BLaER1 treated with 17β-estradiol and CSF1 and Interleukin-3, amounts not matched to agents 10 nM and 100 nM (cell line): Measurements from ENCODE around the gene DNASE2.
"Not testable (repeated sequence)": the region's sequence is repeated elsewhere in the genome, so short reads cannot be mapped to it uniquely, and the experiment has no call there.

Experiments used
- H3K27ac ChIP-seq, 11 experiments: shearing (Covaris generic); formaldehyde crosslinking; 2 replicates each; pipeline ENCODE4 v1.8.1; 2022
- H3K27me3 ChIP-seq, 11 experiments: shearing (Covaris generic); formaldehyde crosslinking; 2 replicates each; pipeline ENCODE4 v1.8.1; 2022
- H3K36me3 ChIP-seq, 11 experiments: shearing (Covaris generic); formaldehyde crosslinking; 2 replicates each; pipeline ENCODE4 v1.8.1; 2022
- H3K4me1 ChIP-seq, 10 experiments: shearing (Covaris generic); formaldehyde crosslinking; 2 replicates each; pipeline ENCODE4 v1.8.1; 2022
- H3K4me2 ChIP-seq, 11 experiments: shearing (Covaris generic); formaldehyde crosslinking; 2 replicates each; pipeline ENCODE4 v1.8.1; 2022
- H3K4me3 ChIP-seq, 10 experiments: shearing (Covaris generic); formaldehyde crosslinking; 2 replicates each; pipeline ENCODE4 v1.8.1; 2022
- H3K9ac ChIP-seq, 11 experiments: shearing (Covaris generic); formaldehyde crosslinking; 2 replicates each; pipeline ENCODE4 v1.8.1; 2022
- H3K9me3 ChIP-seq, 11 experiments: shearing (Covaris generic); formaldehyde crosslinking; replicated peaks in 1 of 11; 2 replicates each; pipeline ENCODE4 v1.8.1; 2022
- H4K20me1 ChIP-seq, 11 experiments: shearing (Covaris generic); formaldehyde crosslinking; 2 replicates each; pipeline ENCODE4 v1.8.1; 2022
- Cebpa-rat ChIP-seq, 11 experiments: shearing (Covaris generic); IDR thresholded peaks; 2 replicates each; pipeline ENCODE4 v1.8.1; 2022

Gene DNASE2, protein sequence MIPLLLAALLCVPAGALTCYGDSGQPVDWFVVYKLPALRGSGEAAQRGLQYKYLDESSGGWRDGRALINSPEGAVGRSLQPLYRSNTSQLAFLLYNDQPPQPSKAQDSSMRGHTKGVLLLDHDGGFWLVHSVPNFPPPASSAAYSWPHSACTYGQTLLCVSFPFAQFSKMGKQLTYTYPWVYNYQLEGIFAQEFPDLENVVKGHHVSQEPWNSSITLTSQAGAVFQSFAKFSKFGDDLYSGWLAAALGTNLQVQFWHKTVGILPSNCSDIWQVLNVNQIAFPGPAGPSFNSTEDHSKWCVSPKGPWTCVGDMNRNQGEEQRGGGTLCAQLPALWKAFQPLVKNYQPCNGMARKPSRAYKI

GRCh38 chr19:12881172-12881808 is at the start of gene DNASE2:
Gene DNASE2, minus strand, starts transcription at chr19:12881449. Its CDS starts 74 bp downstream, at chr19:12881375.
- Histone ChIP-seq H3K4me3 (peak within 1 kb of the TSS; percentile 65 to 87 (median 73)), H3K4me1 (peaks cover 16 to 86% (median 30%) of the 10 kb centered on the region in 10 experiments)

GRCh38 chr19:12930002-12930645 is 48.9 kb upstream of the DNASE2 start:
- no peak for TF ChIP-seq Cebpa-rat (IDR thresholded peaks at IDR 0.05)
- no peak overlapping the region for H3K4me2 ChIP-seq
- no peak overlapping the region for H3K27ac ChIP-seq
- H4K20me1 ChIP-seq = peaks cover 8 to 51% (median 35%) of the 10 kb centered on the region in 11 experiments; a peak in 15 of 22 replicates
- H3K4me3 ChIP-seq = no peak overlapping the region
- no peaks in the 10 kb centered on the region for H3K27me3 ChIP-seq
- H3K9ac ChIP-seq = peak overlapping the region in 1 of 11 experiments; percentile 13; a peak in 2 of 22 replicates
- H3K9me3 ChIP-seq = no peaks in the 10 kb centered on the region
- H3K4me1 ChIP-seq = peaks cover 17 to 35% (median 26%) of the 10 kb centered on the region in 10 experiments
- peaks cover 61 to 75% (median 68%) of the 10 kb centered on the region in 11 experiments for H3K36me3 ChIP-seq

More at GRCh38 chr19:12881172-12881808, at the start of gene DNASE2:
- peak within 1 kb of the TSS; percentile 82 to 99 (median 92) for H3K4me2 ChIP-seq
- peaks cover 4 to 37% (median 14%) of the 10 kb centered on the region in 11 experiments; a peak in 14 of 22 replicates for H3K36me3 ChIP-seq
- peak within 1 kb of the TSS; percentile 69 to 88 (median 81) for H3K9ac ChIP-seq
- peaks cover 19 to 31% (median 28%) of the 10 kb centered on the region in 11 experiments for H3K27me3 ChIP-seq
- H3K9me3 ChIP-seq = peaks cover 17 to 36% (median 23%) of the 10 kb centered on the region in 11 experiments
- 0 out of 22 replicates have a peak, but pooled peaks of 1 of the 11 experiments have one; percentile 29 for TF ChIP-seq Cebpa-rat (IDR thresholded peaks at IDR 0.05)
- peak within 1 kb of the TSS; percentile 64 to 92 (median 78) for H3K27ac ChIP-seq
- H4K20me1 ChIP-seq = peaks cover 0 to 42% (median 0%) of the 10 kb centered on the region in 11 experiments; a peak in 7 of 22 replicates

- no peak overlapping the region for H3K9ac ChIP-seq
- no peak for TF ChIP-seq Cebpa-rat (IDR thresholded peaks at IDR 0.05)
- H3K27me3 ChIP-seq = no peaks in the 10 kb centered on the region
- no peak overlapping the region for H3K4me2 ChIP-seq
- H3K36me3 ChIP-seq = peaks cover 77 to 98% (median 79%) of the 10 kb centered on the region in 11 experiments
- no peaks in the 10 kb centered on the region for H3K9me3 ChIP-seq
- H3K4me1 ChIP-seq = no peaks in the 10 kb centered on the region; a peak in 1 of 20 replicates
- H4K20me1 ChIP-seq = peaks cover 0 to 64% (median 8%) of the 10 kb centered on the region in 11 experiments; a peak in 14 of 22 replicates
- no peak overlapping the region for H3K27ac ChIP-seq
- no peak overlapping the region for H3K4me3 ChIP-seq
Observed at GRCh38 chr19:12924621-12925310, 43.5 kb upstream of the DNASE2 start.

GRCh38 chr19:12922959-12923358 is 41.7 kb upstream of the DNASE2 start:
- peaks cover 59 to 80% (median 61%) of the 10 kb centered on the region in 11 experiments for H3K36me3 ChIP-seq

GRCh38 chr19:12921047-12921446 is 39.8 kb upstream of the DNASE2 start:
- Histone ChIP-seq H3K27me3 (no peaks in the 10 kb centered on the region), H3K4me1 (peaks cover 3 to 17% (median 7%) of the 10 kb centered on the region in 10 experiments; a peak in 11 of 20 replicates), H4K20me1 (peaks cover 0 to 41% (median 0%) of the 10 kb centered on the region in 11 experiments; a peak in 8 of 22 replicates), H3K9me3 (no peaks in the 10 kb centered on the region), H3K9ac (no peak overlapping the region), H3K27ac (0 out of 22 replicates have a peak overlapping the region, but pooled peaks of 1 of the 11 experiments have one; percentile 13), H3K4me3 (no peak overlapping the region), H3K36me3 (peaks cover 40 to 61% (median 42%) of the 10 kb centered on the region in 11 experiments), H3K4me2 (no peak overlapping the region)
- TF ChIP-seq Cebpa-rat (IDR thresholded peaks at IDR 0.05) = no peak

More at GRCh38 chr19:12922959-12923358, 41.7 kb upstream of the DNASE2 start:
- H4K20me1 ChIP-seq = peaks cover 0 to 48% (median under 1%) of the 10 kb centered on the region in 11 experiments; a peak in 8 of 22 replicates
- no peaks in the 10 kb centered on the region for H3K9me3 ChIP-seq
- no peak overlapping the region for H3K4me2 ChIP-seq
- H3K27ac ChIP-seq = no peak overlapping the region
- peaks cover 3 to 16% (median 7%) of the 10 kb centered on the region in 10 experiments; a peak in 11 of 20 replicates for H3K4me1 ChIP-seq
- TF ChIP-seq Cebpa-rat (IDR thresholded peaks at IDR 0.05) = no peak
- H3K9ac ChIP-seq = no peak overlapping the region
- no peak overlapping the region for H3K4me3 ChIP-seq
- no peaks in the 10 kb centered on the region for H3K27me3 ChIP-seq

DNA sequence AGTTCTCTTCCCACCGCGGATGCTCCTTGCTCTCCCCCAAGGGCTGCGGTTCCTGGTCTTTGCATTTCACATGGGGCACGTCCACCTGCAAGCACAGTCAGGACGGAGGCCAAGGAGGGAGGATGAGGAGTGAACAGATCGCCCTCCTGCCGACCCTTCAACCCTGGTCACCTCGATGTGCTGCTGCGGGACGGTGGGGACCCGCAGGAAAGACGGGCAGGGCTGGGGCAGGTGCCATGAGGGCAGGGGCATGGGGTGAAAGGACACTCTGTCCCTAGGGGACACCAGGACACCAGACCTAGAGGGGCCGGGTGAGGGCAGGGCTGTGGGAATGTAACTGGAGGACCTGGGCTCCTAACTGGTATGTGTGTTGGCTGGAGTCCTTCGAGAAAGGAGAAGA is 37.0 kb upstream of the DNASE2 start:
- Histone ChIP-seq H3K36me3 (peaks cover 12 to 33% (median 14%) of the 10 kb centered on the region in 11 experiments), H4K20me1 (peaks cover 0 to 22% (median 0%) of the 10 kb centered on the region in 11 experiments; a peak in 7 of 22 replicates), H3K4me3 (no peak overlapping the region), H3K9me3 (no peaks in the 10 kb centered on the region), H3K9ac (no peak overlapping the region), H3K4me2 (peak overlapping the region in 7 of 11 experiments; percentile 51 to 89 (median 76); a peak in 9 of 22 replicates), H3K27me3 (no peaks in the 10 kb centered on the region), H3K27ac (peak overlapping the region in 4 of 11 experiments; percentile 75 to 87 (median 78); a peak in 4 of 22 replicates), H3K4me1 (peaks cover 17 to 35% (median 26%) of the 10 kb centered on the region in 10 experiments)
- TF ChIP-seq Cebpa-rat (IDR thresholded peaks at IDR 0.05) = no peak

DNA sequence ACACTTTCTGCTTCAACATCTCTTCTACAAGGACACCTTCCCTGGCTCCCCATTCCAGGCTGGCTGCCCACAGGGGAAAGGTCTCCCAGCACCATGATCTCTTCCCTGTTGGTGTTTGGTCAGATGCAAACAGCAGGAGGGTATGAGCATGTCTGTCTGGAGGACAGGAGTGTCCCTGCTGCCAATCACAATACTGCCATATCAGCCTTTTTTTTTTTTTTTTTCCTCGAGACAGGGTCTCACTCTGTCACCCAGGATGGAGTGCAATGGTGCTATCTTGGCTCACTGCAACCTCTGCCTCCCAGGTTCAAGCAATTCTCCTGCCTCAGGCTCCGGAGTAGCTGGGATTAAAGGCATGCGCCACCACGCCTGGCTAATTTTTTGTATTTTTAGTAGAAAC is 34.6 kb upstream of the DNASE2 start:
- Histone ChIP-seq H3K9ac (peak overlapping the region in 1 of 11 experiments; percentile 6; a peak in 1 of 22 replicates), H3K27ac (peak overlapping the region in 6 of 11 experiments; percentile 11 to 87 (median 79); a peak in 4 of 22 replicates), H3K4me1 (peaks cover 20 to 42% (median 29%) of the 10 kb centered on the region in 10 experiments)
- not testable (repeated sequence) for H3K36me3 ChIP-seq, H3K4me3 ChIP-seq, H3K27me3 ChIP-seq, H3K9me3 ChIP-seq, H4K20me1 ChIP-seq, H3K4me2 ChIP-seq
